ENCODE results near the gene PPP1R14B. TPM values are rescaled to one million over a fixed set of nuclear protein-coding genes. Genes with fewer than 3 reads are reported as not detected.

PPP1R14B gene
- total and polyA plus RNA-seq, 2 experiments from 2014 or later, result 115 to 239 TPM

- Histone ChIP-seq H3K36me3 (ENCODE audit: low read depth) (peaks cover 21% of the 10 kb centered on the region), H3K4me2 (ENCODE audit: unreplicated experiment) (no peak overlapping the region), H3K27me3 (replicated peaks; ENCODE audit: insufficient read depth) (no peaks in the 10 kb centered on the region), H3K9ac (no peak overlapping the region), H2AFZ (no peak overlapping the region), H3K79me2 (ENCODE audit: insufficient read depth) (no peaks in the 10 kb centered on the region), H3K4me1 (ENCODE audit: insufficient read depth) (peaks cover 13% of the 10 kb centered on the region), H3F3A (ENCODE audit: insufficient read depth) (peaks cover 22% of the 10 kb centered on the region), H3K9me2 (ENCODE audit: insufficient read depth) (no peaks in the 10 kb centered on the region), H3K9me3 (ENCODE audit: low read depth) (no peaks in the 10 kb centered on the region), H4K20me1 (ENCODE audit: insufficient read depth) (no peaks in the 10 kb centered on the region), H3K4me3 (no peak overlapping the region), H3K27ac (no peak overlapping the region)
- no peak for TF ChIP-seq EZH2 (IDR thresholded peaks at IDR 0.05; ENCODE audit: insufficient read depth, poor library complexity, severe bottlenecking)
- no peak for TF ChIP-seq EZH2phosphoT487 (IDR thresholded peaks at IDR 0.05; ENCODE audit: insufficient read depth, low read depth)
- peak; percentile 98 for DNase-seq
- in situ Hi-C loops (cut with MboI), result no loop called here
- 15 to 23% methylated on average over 6 to 7 of the region's 7 CpGs for WGBS, 2 experiments (ENCODE audit: low coverage in 1 of 2, low lambda C conversion rate in 2 of 2, missing lambda C conversion rate in 2 of 2)
Observed at GRCh38 chr11:64204464-64204989, 42.2 kb downstream of the PPP1R14B start.

DNA sequence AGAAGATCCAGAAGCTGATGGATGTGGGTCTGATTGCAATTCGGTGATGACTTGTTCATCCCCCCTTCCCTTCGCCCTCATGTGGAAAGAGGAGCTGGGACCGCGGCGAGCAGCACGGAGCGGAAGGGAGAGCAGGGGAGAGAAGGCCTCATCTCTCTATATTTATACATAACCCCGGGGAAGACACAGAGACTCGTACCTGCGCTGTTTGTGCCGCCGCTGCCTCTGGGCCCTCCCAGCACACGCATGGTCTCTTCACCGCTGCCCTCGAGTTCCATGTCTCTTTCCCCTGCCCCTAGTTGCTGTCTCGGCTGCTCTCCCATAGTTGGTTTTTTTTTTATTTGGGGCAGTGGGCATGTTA lies 42.7 kb downstream of the PPP1R14B start:
- in situ Hi-C loops (cut with MboI), result no loop called here
- no peak for TF ChIP-seq EZH2 (IDR thresholded peaks at IDR 0.05; ENCODE audit: insufficient read depth, poor library complexity, severe bottlenecking)
- TF ChIP-seq EZH2phosphoT487 (IDR thresholded peaks at IDR 0.05; ENCODE audit: insufficient read depth, low read depth), result no peak
- Histone ChIP-seq H3K27ac (no peak overlapping the region), H3K4me3 (no peak overlapping the region), H3K36me3 (ENCODE audit: low read depth) (peaks cover 23% of the 10 kb centered on the region), H3K9ac (no peak overlapping the region), H3K9me2 (ENCODE audit: insufficient read depth) (no peaks in the 10 kb centered on the region), H4K20me1 (ENCODE audit: insufficient read depth) (no peaks in the 10 kb centered on the region), H3F3A (ENCODE audit: insufficient read depth) (peaks cover 22% of the 10 kb centered on the region), H3K27me3 (replicated peaks; ENCODE audit: insufficient read depth) (no peaks in the 10 kb centered on the region), H2AFZ (no peak overlapping the region), H3K9me3 (ENCODE audit: low read depth) (no peaks in the 10 kb centered on the region), H3K4me2 (ENCODE audit: unreplicated experiment) (no peak overlapping the region), H3K79me2 (ENCODE audit: insufficient read depth) (no peaks in the 10 kb centered on the region), H3K4me1 (ENCODE audit: insufficient read depth) (peaks cover 13% of the 10 kb centered on the region)
- no peak for DNase-seq
- 84 to 86% methylated on average over 16 of the region's 16 CpGs for WGBS, 2 experiments (ENCODE audit: low coverage in 1 of 2, low lambda C conversion rate in 2 of 2, missing lambda C conversion rate in 2 of 2)

- peaks cover 29% of the 10 kb centered on the region for H3K36me3 ChIP-seq (ENCODE audit: low read depth)
- H3K9ac ChIP-seq, result no peak overlapping the region
- H3K4me3 ChIP-seq, result no peak overlapping the region
- peaks cover 22% of the 10 kb centered on the region for H3F3A ChIP-seq (ENCODE audit: insufficient read depth)
- H3K79me2 ChIP-seq (ENCODE audit: insufficient read depth), result no peaks in the 10 kb centered on the region
- no peak for DNase-seq
- H3K4me2 ChIP-seq (ENCODE audit: unreplicated experiment), result no peak overlapping the region
- no peak for TF ChIP-seq EZH2 (IDR thresholded peaks at IDR 0.05; ENCODE audit: insufficient read depth, poor library complexity, severe bottlenecking)
- no peak for TF ChIP-seq EZH2phosphoT487 (IDR thresholded peaks at IDR 0.05; ENCODE audit: insufficient read depth, low read depth)
- in situ Hi-C loops (cut with MboI), result no loop called here
- peaks cover 13% of the 10 kb centered on the region for H3K4me1 ChIP-seq (ENCODE audit: insufficient read depth)
- H3K27ac ChIP-seq, result no peak overlapping the region
- 90 to 92% methylated on average over 27 of the region's 27 CpGs for WGBS, 2 experiments (ENCODE audit: low coverage in 1 of 2, low lambda C conversion rate in 2 of 2, missing lambda C conversion rate in 2 of 2)
- no peaks in the 10 kb centered on the region for H4K20me1 ChIP-seq (ENCODE audit: insufficient read depth)
- no peaks in the 10 kb centered on the region for H3K9me2 ChIP-seq (ENCODE audit: insufficient read depth)
- no peaks in the 10 kb centered on the region for H3K27me3 ChIP-seq (replicated peaks; ENCODE audit: insufficient read depth)
- H2AFZ ChIP-seq, result no peak overlapping the region
- H3K9me3 ChIP-seq (ENCODE audit: low read depth), result no peaks in the 10 kb centered on the region
Observed at GRCh38 chr11:64203421-64204079, 43.2 kb downstream of the PPP1R14B start.

- H3K4me3 ChIP-seq, result no peak overlapping the region
- H3F3A ChIP-seq (ENCODE audit: insufficient read depth), result peaks cover 22% of the 10 kb centered on the region
- H3K4me2 ChIP-seq (ENCODE audit: unreplicated experiment), result no peak overlapping the region
- H3K9me2 ChIP-seq (ENCODE audit: insufficient read depth), result no peaks in the 10 kb centered on the region
- H3K9me3 ChIP-seq (ENCODE audit: low read depth), result no peaks in the 10 kb centered on the region
- H3K27ac ChIP-seq, result no peak overlapping the region
- H3K9ac ChIP-seq, result no peak overlapping the region
- H3K27me3 ChIP-seq (replicated peaks; ENCODE audit: insufficient read depth), result no peaks in the 10 kb centered on the region
- H3K4me1 ChIP-seq (ENCODE audit: insufficient read depth), result peaks cover 8% of the 10 kb centered on the region
- H4K20me1 ChIP-seq (ENCODE audit: insufficient read depth), result no peaks in the 10 kb centered on the region
- H3K36me3 ChIP-seq (ENCODE audit: low read depth), result peaks cover 33% of the 10 kb centered on the region
- H2AFZ ChIP-seq, result no peak overlapping the region
- no peak for TF ChIP-seq EZH2phosphoT487 (IDR thresholded peaks at IDR 0.05; ENCODE audit: insufficient read depth, low read depth)
- no peak for TF ChIP-seq EZH2 (IDR thresholded peaks at IDR 0.05; ENCODE audit: insufficient read depth, poor library complexity, severe bottlenecking)
- in situ Hi-C loops (cut with MboI), result no loop called here
- 95% methylated on average over 9 of the region's 9 CpGs for WGBS, 2 experiments (ENCODE audit: low coverage in 1 of 2, low lambda C conversion rate in 2 of 2, missing lambda C conversion rate in 2 of 2)
- no peak for DNase-seq
- no peaks in the 10 kb centered on the region for H3K79me2 ChIP-seq (ENCODE audit: insufficient read depth)
Observed at GRCh38 chr11:64202992-64203391, 43.8 kb downstream of the PPP1R14B start.

Measured in GM23248 (cell line).